ENCODE results near the gene MAST2.

DNA sequence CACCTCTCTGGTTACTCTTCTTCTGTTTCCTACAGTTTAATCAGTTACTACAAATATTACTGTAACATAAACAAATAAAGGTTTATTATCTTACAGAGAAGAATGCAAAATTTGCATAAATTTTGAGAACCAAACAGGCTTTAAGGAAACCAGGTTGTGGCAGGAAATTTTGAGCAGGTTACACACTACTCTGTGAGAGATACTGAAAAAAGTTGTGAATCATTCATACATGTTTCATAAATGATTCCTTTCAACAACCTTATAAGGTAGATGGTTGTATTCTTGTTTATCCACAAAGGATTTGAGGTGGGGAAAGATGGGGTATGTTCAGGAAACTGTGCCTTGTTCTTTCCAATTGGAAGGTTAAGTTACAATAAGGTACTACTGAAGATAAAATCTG is 58.6 kb downstream of the MAST2 start:
- TF ChIP-seq, protein P1, sequence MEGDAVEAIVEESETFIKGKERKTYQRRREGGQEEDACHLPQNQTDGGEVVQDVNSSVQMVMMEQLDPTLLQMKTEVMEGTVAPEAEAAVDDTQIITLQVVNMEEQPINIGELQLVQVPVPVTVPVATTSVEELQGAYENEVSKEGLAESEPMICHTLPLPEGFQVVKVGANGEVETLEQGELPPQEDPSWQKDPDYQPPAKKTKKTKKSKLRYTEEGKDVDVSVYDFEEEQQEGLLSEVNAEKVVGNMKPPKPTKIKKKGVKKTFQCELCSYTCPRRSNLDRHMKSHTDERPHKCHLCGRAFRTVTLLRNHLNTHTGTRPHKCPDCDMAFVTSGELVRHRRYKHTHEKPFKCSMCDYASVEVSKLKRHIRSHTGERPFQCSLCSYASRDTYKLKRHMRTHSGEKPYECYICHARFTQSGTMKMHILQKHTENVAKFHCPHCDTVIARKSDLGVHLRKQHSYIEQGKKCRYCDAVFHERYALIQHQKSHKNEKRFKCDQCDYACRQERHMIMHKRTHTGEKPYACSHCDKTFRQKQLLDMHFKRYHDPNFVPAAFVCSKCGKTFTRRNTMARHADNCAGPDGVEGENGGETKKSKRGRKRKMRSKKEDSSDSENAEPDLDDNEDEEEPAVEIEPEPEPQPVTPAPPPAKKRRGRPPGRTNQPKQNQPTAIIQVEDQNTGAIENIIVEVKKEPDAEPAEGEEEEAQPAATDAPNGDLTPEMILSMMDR (IDR thresholded peaks at IDR 0.05), result no peak
- TF ChIP-seq ZNF121 (CRISPR knock-in tag; IDR thresholded peaks at IDR 0.05), result no peak
- TF ChIP-seq, protein P2, sequence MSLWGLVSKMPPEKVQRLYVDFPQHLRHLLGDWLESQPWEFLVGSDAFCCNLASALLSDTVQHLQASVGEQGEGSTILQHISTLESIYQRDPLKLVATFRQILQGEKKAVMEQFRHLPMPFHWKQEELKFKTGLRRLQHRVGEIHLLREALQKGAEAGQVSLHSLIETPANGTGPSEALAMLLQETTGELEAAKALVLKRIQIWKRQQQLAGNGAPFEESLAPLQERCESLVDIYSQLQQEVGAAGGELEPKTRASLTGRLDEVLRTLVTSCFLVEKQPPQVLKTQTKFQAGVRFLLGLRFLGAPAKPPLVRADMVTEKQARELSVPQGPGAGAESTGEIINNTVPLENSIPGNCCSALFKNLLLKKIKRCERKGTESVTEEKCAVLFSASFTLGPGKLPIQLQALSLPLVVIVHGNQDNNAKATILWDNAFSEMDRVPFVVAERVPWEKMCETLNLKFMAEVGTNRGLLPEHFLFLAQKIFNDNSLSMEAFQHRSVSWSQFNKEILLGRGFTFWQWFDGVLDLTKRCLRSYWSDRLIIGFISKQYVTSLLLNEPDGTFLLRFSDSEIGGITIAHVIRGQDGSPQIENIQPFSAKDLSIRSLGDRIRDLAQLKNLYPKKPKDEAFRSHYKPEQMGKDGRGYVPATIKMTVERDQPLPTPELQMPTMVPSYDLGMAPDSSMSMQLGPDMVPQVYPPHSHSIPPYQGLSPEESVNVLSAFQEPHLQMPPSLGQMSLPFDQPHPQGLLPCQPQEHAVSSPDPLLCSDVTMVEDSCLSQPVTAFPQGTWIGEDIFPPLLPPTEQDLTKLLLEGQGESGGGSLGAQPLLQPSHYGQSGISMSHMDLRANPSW (CRISPR knock-in tag; conservative IDR thresholded peaks at IDR 0.05; ENCODE audit: low read depth), result no peak
- TF ChIP-seq GRHL2 (CRISPR knock-in tag; IDR thresholded peaks at IDR 0.05; ENCODE audit: insufficient replicate concordance, severe bottlenecking), result no peak
- TF ChIP-seq, protein P3, sequence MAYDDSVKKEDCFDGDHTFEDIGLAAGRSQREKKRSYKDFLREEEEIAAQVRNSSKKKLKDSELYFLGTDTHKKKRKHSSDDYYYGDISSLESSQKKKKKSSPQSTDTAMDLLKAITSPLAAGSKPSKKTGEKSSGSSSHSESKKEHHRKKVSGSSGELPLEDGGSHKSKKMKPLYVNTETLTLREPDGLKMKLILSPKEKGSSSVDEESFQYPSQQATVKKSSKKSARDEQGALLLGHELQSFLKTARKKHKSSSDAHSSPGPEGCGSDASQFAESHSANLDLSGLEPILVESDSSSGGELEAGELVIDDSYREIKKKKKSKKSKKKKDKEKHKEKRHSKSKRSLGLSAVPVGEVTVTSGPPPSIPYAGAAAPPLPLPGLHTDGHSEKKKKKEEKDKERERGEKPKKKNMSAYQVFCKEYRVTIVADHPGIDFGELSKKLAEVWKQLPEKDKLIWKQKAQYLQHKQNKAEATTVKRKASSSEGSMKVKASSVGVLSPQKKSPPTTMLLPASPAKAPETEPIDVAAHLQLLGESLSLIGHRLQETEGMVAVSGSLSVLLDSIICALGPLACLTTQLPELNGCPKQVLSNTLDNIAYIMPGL (CRISPR knock-in tag; IDR thresholded peaks at IDR 0.05), result no peak
- no peak for TF ChIP-seq ZNF317 (CRISPR knock-in tag; IDR thresholded peaks at IDR 0.05; ENCODE audit: borderline replicate concordance, low read depth)
- TF ChIP-seq TEAD1 (CRISPR knock-in tag; IDR thresholded peaks at IDR 0.05), result no peak
- TF ChIP-seq, protein P4, sequence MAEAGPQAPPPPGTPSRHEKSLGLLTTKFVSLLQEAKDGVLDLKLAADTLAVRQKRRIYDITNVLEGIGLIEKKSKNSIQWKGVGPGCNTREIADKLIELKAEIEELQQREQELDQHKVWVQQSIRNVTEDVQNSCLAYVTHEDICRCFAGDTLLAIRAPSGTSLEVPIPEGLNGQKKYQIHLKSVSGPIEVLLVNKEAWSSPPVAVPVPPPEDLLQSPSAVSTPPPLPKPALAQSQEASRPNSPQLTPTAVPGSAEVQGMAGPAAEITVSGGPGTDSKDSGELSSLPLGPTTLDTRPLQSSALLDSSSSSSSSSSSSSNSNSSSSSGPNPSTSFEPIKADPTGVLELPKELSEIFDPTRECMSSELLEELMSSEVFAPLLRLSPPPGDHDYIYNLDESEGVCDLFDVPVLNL (CRISPR knock-in tag; IDR thresholded peaks at IDR 0.05; ENCODE audit: borderline replicate concordance, low read depth), result no peak
- TF ChIP-seq NR3C1 (CRISPR knock-in tag; conservative IDR thresholded peaks at IDR 0.05; ENCODE audit: low read depth), result no peak
